Measurements from ENCODE around the gene FMNL1. TPM values are rescaled to one million over a fixed set of nuclear protein-coding genes. Genes with fewer than 3 reads are reported as not detected.

FMNL1 gene
- total RNA-seq, 1 experiment from 2014 or later = 20.0 TPM

- ATAC-seq (peak; percentile 14), DNase-seq (ENCODE audit: low read depth, low spot score) (no peak)
- peaks cover 48% of the 10 kb centered on the region for H3K4me1 ChIP-seq (ENCODE audit: control insufficient read depth, insufficient read depth, low read length)
- in situ Hi-C loops (cut with HindIII; ENCODE audit: low pct_unique_long_range_greater_than_20kb, low sequenced_read_pairs) = no loop called here
- POLR2A ChIA-PET = no interaction called here
- no peak overlapping the region for H3K4me3 ChIP-seq (ENCODE audit: low read depth in 2 of 2, low read length in 2 of 2)
- H3K9me3 ChIP-seq (ENCODE audit: control insufficient read depth, insufficient read depth, low read depth, low read length) = no peaks in the 10 kb centered on the region
- TF ChIP-seq CTCF (IDR thresholded peaks at IDR 0.05) (no peak), POLR2AphosphoS5 (IDR thresholded peaks at IDR 0.05; ENCODE audit: low read depth, low read length) (no peak), SIN3A (IDR thresholded peaks at IDR 0.05; ENCODE audit: borderline replicate concordance, insufficient read depth, low read depth, low read length) (no peak), REST (IDR thresholded peaks at IDR 0.05; ENCODE audit: insufficient read depth in 1 of 2, low read depth in 2 of 2, low read length in 1 of 2) (no peak), TCF7L2 (IDR thresholded peaks at IDR 0.05; ENCODE audit: low read depth, low read length) (no peak)
- no peaks in the 10 kb centered on the region for H3K27me3 ChIP-seq (ENCODE audit: control insufficient read depth, insufficient read depth, low read length)
- CTCF ChIA-PET = interaction anchor here (0.9 to 2.2 kb wide), 4 partner anchors 10 to 96 kb away, joined by 3 to 14 read pairs (median 6); partner anchors contain the start of gene ACBD4
- H3K27ac ChIP-seq (ENCODE audit: low read length) = peak overlapping the region; percentile 13; the same call in 1 of the 2 replicates
- H3K36me3 ChIP-seq (ENCODE audit: control insufficient read depth, insufficient read depth, low read length) = no peaks in the 10 kb centered on the region
- intact Hi-C loops (cut with micrococcal nuclease; ENCODE audit: unreplicated experiment) = no loop called here
- BruUV-seq (replicated peaks) = no TSS peak
Measured at GRCh38 chr17:45230787-45231480, 9.2 kb downstream of the FMNL1 start.

GRCh38 chr17:45231481-45232116 is 9.9 kb downstream of the FMNL1 start:
- H3K9me3 ChIP-seq (ENCODE audit: control insufficient read depth, insufficient read depth, low read depth, low read length) = no peaks in the 10 kb centered on the region
- H3K36me3 ChIP-seq (ENCODE audit: control insufficient read depth, insufficient read depth, low read length) = no peaks in the 10 kb centered on the region
- ATAC-seq = peak; percentile 69
- in situ Hi-C loops (cut with HindIII; ENCODE audit: low pct_unique_long_range_greater_than_20kb, low sequenced_read_pairs) = no loop called here
- no peak for DNase-seq (ENCODE audit: low read depth, low spot score)
- 0 out of 2 replicates have a peak overlapping the region, but pooled peaks have one; percentile 13 for H3K27ac ChIP-seq (ENCODE audit: low read length)
- peak; percentile 80 for TF ChIP-seq CTCF (IDR thresholded peaks at IDR 0.05)
- no peak for TF ChIP-seq TCF7L2 (IDR thresholded peaks at IDR 0.05; ENCODE audit: low read depth, low read length)
- intact Hi-C loops (cut with micrococcal nuclease; ENCODE audit: unreplicated experiment) = no loop called here
- no peak overlapping the region for H3K4me3 ChIP-seq (ENCODE audit: low read depth in 2 of 2, low read length in 2 of 2)
- BruUV-seq (replicated peaks) = no TSS peak
- H3K27me3 ChIP-seq (ENCODE audit: control insufficient read depth, insufficient read depth, low read length) = no peaks in the 10 kb centered on the region
- POLR2A ChIA-PET = no interaction called here
- CTCF ChIA-PET = interaction anchor here (0.5 to 2.2 kb wide), 6 partner anchors 11 to 98 kb away, joined by 3 to 14 read pairs (median 6); partner anchors contain the start of gene ACBD4
- peaks cover 41% of the 10 kb centered on the region for H3K4me1 ChIP-seq (ENCODE audit: control insufficient read depth, insufficient read depth, low read length)
